Measurements from ENCODE around the gene SP100.

Gene SP100

GRCh38 chr2:230557065-230557464 lies 141.1 kb downstream of the SP100 start:
- no peak for DNase-seq

DNA sequence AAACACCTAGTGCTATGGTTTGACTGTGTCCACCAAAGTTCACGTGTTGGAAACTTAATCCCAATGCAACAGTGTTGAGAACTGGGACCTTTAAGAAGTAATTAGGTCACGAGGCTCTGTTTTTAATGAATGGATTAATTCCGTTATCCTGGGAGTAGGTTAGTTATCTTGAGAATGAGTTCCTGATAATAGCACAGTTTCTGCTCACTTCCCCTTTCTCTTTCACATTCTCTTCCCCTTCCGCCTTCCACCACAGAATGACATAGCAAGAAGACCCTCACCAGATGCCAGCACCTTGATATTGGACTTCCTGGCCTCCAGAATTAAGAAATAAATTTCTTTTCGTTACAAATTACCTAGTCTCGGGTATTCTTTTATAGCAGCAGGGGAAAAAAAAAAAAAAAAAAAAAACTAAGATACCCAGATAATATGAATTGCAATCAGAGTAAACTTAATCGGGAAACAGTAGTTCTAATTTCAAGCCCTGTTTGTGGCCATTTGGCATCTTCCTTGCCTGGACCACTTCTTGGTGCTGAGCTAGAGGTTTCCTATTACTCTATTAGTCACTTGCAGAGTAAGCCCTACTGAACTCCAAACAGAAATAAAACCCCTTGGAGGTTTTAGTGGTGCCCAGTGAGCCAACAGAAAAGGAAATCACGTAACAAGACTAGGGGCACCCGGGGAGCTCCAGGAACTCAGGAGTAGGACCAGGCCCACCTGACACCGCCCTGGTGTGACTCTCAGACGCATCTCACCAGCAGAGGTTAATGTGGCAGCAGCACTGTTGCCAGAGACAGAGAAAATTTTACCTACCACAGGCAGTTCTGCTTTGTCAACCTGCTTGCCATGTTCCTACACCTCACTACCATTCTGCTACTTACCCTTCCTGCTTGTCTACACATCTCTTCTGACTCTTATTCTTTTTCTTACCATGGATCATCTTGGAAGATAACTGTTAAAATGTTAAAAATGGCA lies 149.1 kb downstream of the SP100 start:
- DNase-seq = peak; percentile 87

DNA sequence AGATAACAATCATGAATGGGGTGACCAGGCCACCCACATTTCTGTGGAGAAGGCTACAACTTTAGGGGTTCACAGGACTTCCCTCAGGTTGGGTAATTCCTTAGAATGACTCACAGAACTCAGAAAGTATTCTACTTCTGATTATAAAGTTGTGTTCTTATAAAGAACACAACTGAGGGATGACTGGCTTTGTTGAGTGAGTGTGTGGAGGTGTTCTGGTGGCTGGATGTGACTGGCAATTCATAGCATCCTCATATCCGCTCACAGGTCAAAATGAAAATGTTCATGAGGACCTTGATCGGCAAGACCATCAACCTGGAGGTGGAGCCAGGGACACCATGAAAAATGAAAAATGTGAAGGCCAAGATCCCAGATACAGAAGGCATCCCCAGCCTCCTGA lies 153.3 kb downstream of the SP100 start:
- DNase-seq = no peak

DNA sequence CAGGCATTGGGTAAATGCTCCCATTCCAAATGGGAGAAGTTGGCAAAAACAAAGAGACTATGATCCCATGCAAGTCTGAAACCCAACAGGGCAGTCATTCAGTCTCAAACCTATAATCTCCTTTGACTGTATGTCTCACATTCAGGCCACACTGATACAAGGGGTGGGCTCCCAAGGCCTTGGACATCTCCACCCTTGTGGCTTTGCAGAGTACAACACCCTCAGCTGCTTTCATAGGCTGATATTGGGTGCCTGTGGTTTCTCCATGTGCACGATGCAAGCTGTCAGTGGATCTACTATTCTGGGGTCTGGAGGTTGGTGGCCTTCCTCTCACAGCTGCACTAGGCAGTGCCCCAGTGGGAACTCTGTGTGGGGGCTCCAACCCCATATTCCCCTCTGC lies 155.0 kb downstream of the SP100 start:
- DNase-seq = no peak

GRCh38 chr2:230575642-230576324 lies 159.8 kb downstream of the SP100 start:
- DNase-seq = no peak

DNA sequence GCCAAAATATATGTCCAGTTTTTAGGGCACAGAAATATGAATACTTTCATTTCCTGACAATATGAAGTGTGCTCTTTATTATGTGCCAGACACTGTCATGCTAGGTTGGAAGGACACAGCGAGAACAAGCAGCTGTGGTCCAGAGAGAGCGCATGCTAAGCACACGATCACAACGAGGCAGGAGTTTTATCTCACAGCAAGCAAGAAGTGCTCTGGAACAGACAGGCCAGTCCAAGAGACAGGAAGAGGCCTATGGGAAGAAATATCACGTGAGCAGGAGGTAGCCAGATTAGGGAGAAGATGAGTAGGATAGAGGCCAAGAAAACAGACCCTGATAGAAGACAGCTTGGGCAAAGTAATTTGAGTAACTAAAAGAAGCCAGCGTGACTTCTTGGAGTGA lies 161.1 kb downstream of the SP100 start:
- no peak for DNase-seq

DNA sequence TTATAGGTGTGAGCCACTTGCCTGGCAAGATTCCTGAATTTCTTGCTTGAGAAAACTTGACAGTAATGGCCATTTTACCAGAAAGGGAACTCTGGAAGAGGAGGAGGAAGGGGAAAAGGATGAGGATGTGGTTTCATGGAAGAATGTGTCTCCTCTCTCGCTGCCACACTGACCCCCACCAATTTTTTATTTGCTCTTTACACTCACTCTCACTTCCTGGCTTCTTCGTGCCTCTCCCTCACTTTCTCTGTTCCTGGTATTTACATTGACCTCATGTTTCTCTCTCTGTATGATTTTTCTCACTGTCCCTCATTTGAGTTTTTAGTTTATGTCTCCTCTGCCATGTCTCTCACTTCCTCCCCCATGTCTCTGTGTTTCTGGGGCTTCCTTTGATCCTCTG lies 162.1 kb downstream of the SP100 start:
- peak; percentile 47 for DNase-seq

DNA sequence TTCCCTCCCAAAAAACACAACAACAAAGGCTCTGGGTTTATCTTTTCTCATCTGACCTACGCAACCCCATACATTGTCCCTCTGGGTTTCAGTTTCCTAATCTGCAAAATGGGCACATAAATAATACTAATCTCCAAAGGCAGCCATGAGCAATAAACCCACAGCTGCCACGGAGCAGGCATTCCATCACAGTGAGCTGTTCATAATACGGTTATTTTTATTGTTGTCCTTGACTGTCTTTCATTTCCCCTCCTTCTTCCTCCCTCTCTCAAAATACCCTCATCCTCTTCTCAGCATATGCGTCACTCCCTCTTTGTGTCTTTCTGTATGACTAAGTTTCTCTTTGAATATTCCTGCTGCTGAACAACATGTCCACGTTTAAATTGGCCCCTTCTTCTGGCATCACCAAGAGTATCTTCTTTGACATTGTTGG lies 166.9 kb downstream of the SP100 start:
- peak; percentile 74 for DNase-seq

DNA sequence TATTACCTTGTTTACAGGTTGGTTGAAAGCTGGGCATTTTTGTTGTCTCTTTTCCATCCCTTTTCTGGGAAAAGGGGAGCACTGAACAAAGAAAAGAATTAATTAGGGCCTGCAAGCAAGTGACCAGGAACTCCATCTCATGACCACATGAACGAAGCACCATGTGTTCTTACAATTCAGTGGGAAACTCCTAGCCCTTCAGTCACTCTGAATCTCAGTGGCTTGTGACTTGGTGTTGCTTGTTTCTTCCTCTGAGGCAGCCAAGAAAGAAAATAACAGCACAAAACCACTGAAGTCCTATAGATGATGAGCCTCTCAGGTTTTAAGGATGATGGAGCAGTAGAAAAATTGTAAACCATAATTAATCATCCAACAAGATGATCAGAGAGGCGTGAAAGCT lies 167.6 kb downstream of the SP100 start:
- no peak for DNase-seq

- DNase-seq = no peak
These were observed 170.5 kb downstream of the SP100 start for GRCh38 chr2:230586328-230586982.

GRCh38 chr2:230589025-230589424 lies 173.0 kb downstream of the SP100 start:
- no peak for DNase-seq

DNA sequence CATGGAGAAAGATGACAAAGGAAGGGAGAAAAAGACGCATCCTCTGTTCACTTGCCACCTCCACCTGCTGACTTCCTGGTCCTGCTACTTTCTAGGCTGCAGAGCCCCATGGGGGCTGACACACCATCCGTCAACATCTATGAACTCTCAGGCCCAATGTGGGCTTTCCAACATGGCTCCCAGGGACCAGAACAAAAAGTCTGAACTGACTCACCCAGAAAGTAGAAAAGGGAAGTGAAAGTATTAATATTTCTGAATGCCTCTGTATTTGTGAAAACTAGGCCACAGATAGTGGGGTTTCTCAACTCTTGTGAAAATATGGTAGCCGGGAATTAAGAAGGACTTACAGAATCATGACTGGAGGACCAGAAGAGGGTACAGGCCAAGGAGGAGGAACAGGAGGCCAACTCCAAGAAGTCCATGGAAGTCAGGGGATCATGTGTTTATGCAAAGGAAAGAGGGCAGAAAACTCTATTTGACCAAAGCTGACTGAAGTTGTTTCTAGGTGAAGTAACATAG lies 173.6 kb downstream of the SP100 start:
- peak; percentile 94 for DNase-seq

DNA sequence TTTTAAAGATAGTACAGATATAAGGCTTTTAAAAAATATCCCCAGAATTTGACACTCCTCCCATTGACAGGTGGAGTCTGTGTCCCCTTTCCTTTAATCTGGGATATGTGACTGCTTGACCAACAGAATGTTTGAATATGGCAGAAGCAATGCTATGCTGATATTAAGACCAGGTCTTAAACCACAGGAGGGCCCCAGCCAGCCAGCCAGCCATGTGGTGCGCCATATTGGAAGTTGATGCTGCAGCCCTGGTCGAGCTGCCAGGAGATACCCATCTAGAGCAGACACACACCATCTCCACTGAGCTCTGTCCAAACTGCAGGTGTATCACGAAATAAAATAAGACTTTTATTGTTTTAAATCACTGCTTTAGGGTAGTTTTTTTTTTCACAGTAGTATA lies 174.3 kb downstream of the SP100 start:
- no peak for DNase-seq

- DNase-seq = no peak
These were observed 175.8 kb downstream of the SP100 start for GRCh38 chr2:230591850-230592249.

GRCh38 chr2:230592775-230593174 lies 176.8 kb downstream of the SP100 start:
- DNase-seq = peak; percentile 49
